Rectal smooth muscle tissue (tissue), 1 donor: Measurements from ENCODE around the gene MAT1A.

Experiments
- H3K27ac ChIP-seq: one replicate; pipeline ENCODE4 v1.7.0; 2013; ENCODE audit warnings: low read depth, low read length, inconsistent platforms
- H3K27me3 ChIP-seq: one replicate; pipeline ENCODE4 v1.7.0; 2013; ENCODE audit warnings: low read length; ENCODE audit not compliant: control insufficient read depth, insufficient read depth
- H3K36me3 ChIP-seq: one replicate; pipeline ENCODE4 v1.7.0; 2013; ENCODE audit warnings: low read length; ENCODE audit not compliant: control insufficient read depth, insufficient read depth
- H3K4me1 ChIP-seq: one replicate; pipeline ENCODE4 v1.7.0; 2013; ENCODE audit warnings: low read length; ENCODE audit not compliant: control insufficient read depth, insufficient read depth
- H3K4me3 ChIP-seq: one replicate; pipeline ENCODE4 v1.7.0; 2013; ENCODE audit warnings: low read length
- H3K9ac ChIP-seq: one replicate; pipeline ENCODE4 v1.7.0; 2013; ENCODE audit warnings: low read length

The MAT1A gene

GRCh38 chr10:80289451-80290287, at the start of gene MAT1A:
Gene MAT1A, minus strand, starts transcription at chr10:80289658. Its CDS starts 235 bp downstream, at chr10:80289423.
- Histone ChIP-seq H3K27me3 (no peaks in the 10 kb centered on the region), H3K27ac (no peak within 1 kb of the TSS), H3K4me3 (no peak within 1 kb of the TSS), H3K4me1 (no peaks in the 10 kb centered on the region), H3K9ac (no peak within 1 kb of the TSS), H3K36me3 (no peaks in the 10 kb centered on the region)

- Histone ChIP-seq H3K9ac (no peak overlapping the region), H3K4me3 (no peak overlapping the region), H3K36me3 (no peaks in the 10 kb centered on the region), H3K27me3 (no peaks in the 10 kb centered on the region), H3K27ac (no peak overlapping the region), H3K4me1 (no peaks in the 10 kb centered on the region)
These were observed 44.5 kb upstream of the MAT1A start for GRCh38 chr10:80333983-80334382.

GRCh38 chr10:80324891-80325364, 35.5 kb upstream of the MAT1A start:
- Histone ChIP-seq H3K9ac (no peak overlapping the region), H3K36me3 (no peaks in the 10 kb centered on the region), H3K27ac (no peak overlapping the region), H3K27me3 (no peaks in the 10 kb centered on the region), H3K4me1 (no peaks in the 10 kb centered on the region), H3K4me3 (no peak overlapping the region)

DNA sequence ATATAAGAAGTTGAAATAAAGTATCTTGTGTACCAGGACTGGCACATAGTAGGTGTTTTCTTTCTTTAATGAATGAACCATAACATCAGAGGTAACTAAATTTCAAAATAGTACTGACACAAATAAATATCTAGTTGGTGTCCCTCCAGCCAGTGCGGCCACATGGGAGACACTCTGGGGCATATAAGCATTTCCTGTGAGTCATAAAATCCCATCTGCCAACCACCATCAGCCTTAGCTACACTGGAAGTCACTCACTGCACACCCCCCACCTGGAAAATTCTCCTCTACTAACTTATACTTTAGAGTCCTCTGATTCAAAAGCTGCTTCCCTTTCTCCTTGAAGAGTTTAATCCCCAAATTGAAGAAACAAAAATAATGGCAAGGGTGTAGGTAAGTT, 34.6 kb upstream of the MAT1A start:
- Histone ChIP-seq H3K4me1 (no peaks in the 10 kb centered on the region), H3K9ac (no peak overlapping the region), H3K27ac (no peak overlapping the region), H3K4me3 (no peak overlapping the region), H3K27me3 (no peaks in the 10 kb centered on the region), H3K36me3 (no peaks in the 10 kb centered on the region)

GRCh38 chr10:80323311-80323710, 33.9 kb upstream of the MAT1A start:
- Histone ChIP-seq H3K27ac (no peak overlapping the region), H3K36me3 (no peaks in the 10 kb centered on the region), H3K9ac (no peak overlapping the region), H3K27me3 (no peaks in the 10 kb centered on the region), H3K4me3 (no peak overlapping the region), H3K4me1 (no peaks in the 10 kb centered on the region)

DNA sequence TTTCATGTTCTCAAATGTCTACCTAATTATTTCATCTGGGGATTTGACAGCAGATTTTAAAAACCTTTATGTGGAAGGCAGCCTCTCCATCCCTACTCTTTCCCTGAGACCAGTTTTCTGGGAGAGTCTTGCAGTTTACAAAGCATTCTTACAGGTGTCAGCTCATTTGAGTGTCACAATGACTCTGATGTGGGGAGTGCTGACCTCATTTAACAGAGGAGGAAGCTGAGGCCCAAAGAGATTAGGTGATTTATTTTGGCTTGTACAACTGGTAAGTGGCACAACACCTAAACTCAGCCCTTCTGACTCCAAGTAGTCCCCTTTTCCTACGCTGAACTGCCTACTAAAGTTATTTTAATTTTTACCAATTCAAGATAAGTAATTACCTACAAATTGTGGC, 33.3 kb upstream of the MAT1A start:
- no peak overlapping the region for H3K27ac ChIP-seq
- no peaks in the 10 kb centered on the region for H3K27me3 ChIP-seq
- H3K4me1 ChIP-seq = no peaks in the 10 kb centered on the region
- no peak overlapping the region for H3K9ac ChIP-seq
- H3K36me3 ChIP-seq = no peaks in the 10 kb centered on the region
- H3K4me3 ChIP-seq = no peak overlapping the region

DNA sequence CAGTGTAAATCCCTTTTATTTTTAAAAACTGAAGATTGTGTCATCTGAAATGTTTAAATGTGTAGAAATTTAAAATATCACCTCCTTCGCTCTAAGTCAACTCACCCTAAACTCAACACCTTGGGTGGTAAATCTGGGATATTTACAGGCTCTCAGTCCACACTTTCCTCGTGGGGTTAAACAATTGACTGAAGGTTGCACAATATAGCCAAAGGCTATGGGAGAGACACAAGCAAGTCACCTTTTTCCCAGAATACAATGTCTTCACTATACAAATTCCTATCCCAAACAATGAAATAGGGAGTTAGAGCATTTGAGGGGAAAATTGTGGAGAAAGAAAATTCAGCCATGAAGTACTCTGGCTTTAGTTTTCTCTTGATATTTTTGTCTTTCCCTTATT, 32.7 kb upstream of the MAT1A start:
- H3K4me3 ChIP-seq = no peak overlapping the region
- H3K36me3 ChIP-seq = no peaks in the 10 kb centered on the region
- no peaks in the 10 kb centered on the region for H3K4me1 ChIP-seq
- H3K27ac ChIP-seq = no peak overlapping the region
- H3K27me3 ChIP-seq = no peaks in the 10 kb centered on the region
- no peak overlapping the region for H3K9ac ChIP-seq

GRCh38 chr10:80321183-80321582, 31.7 kb upstream of the MAT1A start:
- Histone ChIP-seq H3K9ac (no peak overlapping the region), H3K27ac (no peak overlapping the region), H3K27me3 (no peaks in the 10 kb centered on the region), H3K36me3 (no peaks in the 10 kb centered on the region), H3K4me1 (no peaks in the 10 kb centered on the region), H3K4me3 (no peak overlapping the region)

DNA sequence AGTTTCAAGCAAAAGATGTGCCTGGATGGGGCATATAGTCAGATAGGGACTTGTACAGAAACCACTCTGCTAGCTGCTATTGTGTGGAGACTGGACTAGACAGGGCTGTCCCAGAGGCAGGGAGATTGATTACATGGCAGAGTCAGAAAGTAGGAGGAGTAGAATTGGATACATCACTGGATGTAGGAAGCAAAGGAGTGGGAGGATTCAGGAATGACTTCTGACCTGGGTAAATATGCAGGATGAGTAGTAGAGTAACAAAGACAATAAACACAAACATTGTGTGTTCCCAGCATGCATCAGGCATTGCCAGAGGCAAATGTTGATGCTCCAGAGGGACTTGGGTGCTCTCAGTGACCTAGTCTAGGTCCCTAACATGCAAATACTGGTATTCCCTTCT, 30.9 kb upstream of the MAT1A start:
- no peak overlapping the region for H3K4me3 ChIP-seq
- no peaks in the 10 kb centered on the region for H3K27me3 ChIP-seq
- no peak overlapping the region for H3K9ac ChIP-seq
- H3K4me1 ChIP-seq = no peaks in the 10 kb centered on the region
- no peaks in the 10 kb centered on the region for H3K36me3 ChIP-seq
- no peak overlapping the region for H3K27ac ChIP-seq

DNA sequence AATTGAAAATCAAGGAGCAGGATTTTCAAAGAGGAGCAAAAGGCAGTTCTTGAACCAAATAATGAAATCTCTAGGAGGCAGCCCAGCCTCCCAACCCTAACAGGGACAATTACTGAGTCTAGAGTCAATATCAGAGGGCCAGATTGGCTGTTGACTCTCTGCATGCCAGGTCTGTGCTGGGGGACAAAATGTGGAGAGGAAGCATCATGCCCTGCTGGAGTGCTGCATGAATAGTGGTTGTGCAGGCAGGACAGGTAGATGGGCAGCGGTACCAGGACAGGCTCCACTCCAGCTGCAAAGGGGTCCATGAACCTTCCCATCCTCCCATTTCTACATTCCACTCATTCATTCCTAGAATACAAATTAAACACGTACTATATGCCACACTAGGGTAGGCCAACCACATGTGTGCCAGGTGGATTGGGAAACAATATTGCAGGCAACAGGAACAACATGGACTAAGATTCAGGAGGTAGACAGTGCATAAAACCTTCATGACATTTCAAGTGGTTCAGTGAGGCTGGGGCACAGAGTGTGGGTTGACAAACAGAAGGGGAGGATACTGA, 30.4 kb upstream of the MAT1A start:
- Histone ChIP-seq H3K4me3 (no peak overlapping the region), H3K9ac (no peak overlapping the region), H3K27me3 (no peaks in the 10 kb centered on the region), H3K27ac (no peak overlapping the region), H3K4me1 (no peaks in the 10 kb centered on the region), H3K36me3 (no peaks in the 10 kb centered on the region)

GRCh38 chr10:80319318-80319717, 29.9 kb upstream of the MAT1A start:
- Histone ChIP-seq H3K27me3 (no peaks in the 10 kb centered on the region), H3K4me3 (no peak overlapping the region), H3K27ac (no peak overlapping the region), H3K36me3 (no peaks in the 10 kb centered on the region), H3K9ac (no peak overlapping the region), H3K4me1 (no peaks in the 10 kb centered on the region)

DNA sequence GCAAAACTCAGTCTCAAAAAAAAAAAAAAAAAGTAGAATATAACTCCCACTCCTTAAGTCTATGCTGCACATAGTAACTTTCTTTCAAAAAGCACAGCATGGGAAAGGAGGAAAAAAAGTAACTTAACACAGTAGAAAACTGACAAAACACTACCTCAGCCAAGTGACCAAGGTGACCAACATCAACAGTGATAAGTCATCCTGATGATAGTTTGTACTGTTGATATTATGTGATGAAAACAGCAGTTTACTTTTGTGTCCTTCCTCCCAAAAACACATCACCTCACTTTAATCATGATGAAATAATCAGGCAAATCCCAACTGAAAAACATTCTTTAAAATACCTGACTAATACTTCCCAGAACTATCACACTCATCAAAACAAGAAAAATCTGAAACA, 29.3 kb upstream of the MAT1A start:
- H3K27me3 ChIP-seq = no peaks in the 10 kb centered on the region
- no peaks in the 10 kb centered on the region for H3K36me3 ChIP-seq
- H3K9ac ChIP-seq = no peak overlapping the region

GRCh38 chr10:80315391-80315790, 25.9 kb upstream of the MAT1A start:
- no peaks in the 10 kb centered on the region for H3K27me3 ChIP-seq
- H3K27ac ChIP-seq = no peak overlapping the region
- H3K9ac ChIP-seq = no peak overlapping the region
- no peaks in the 10 kb centered on the region for H3K36me3 ChIP-seq
- no peaks in the 10 kb centered on the region for H3K4me1 ChIP-seq
- H3K4me3 ChIP-seq = no peak overlapping the region

More for the DNA sequence above, 29.3 kb upstream of the MAT1A start:
- Histone ChIP-seq H3K27ac (no peak overlapping the region), H3K4me1 (no peaks in the 10 kb centered on the region), H3K4me3 (no peak overlapping the region)
